Suprapubic skin (tissue), 4 donors: Measurements from ENCODE around the gene OIT3. TPM values are rescaled to one million over a fixed set of nuclear protein-coding genes. Genes with fewer than 3 reads are reported as not detected.
"Not testable (repeated sequence)": the region's sequence is repeated elsewhere in the genome, so short reads cannot be mapped to it uniquely, and the experiment has no call there.

ENCODE experiments used
- DNase-seq, 2 donors: peaks; one replicate each; pipeline ENCODE4 v3.0.0-alpha.2; 2019; ENCODE audit warnings: low spot score in 2 of 2
- H3K27ac ChIP-seq: fragments of 200-600 bp; sonication (generic); one replicate; pipeline ENCODE4 v1.5.1; 2019
- H3K27me3 ChIP-seq: fragments of 200-600 bp; sonication (generic); one replicate; pipeline ENCODE4 v1.5.1; 2019
- H3K36me3 ChIP-seq: fragments of 200-600 bp; sonication (generic); one replicate; pipeline ENCODE4 v1.5.1; 2019
- H3K4me1 ChIP-seq: fragments of 200-600 bp; sonication (generic); one replicate; pipeline ENCODE4 v1.5.1; 2019
- H3K4me3 ChIP-seq: fragments of 200-600 bp; sonication (generic); one replicate; pipeline ENCODE4 v1.5.1; 2019; ENCODE audit warnings: mild to moderate bottlenecking
- H3K9me3 ChIP-seq: fragments of 200-600 bp; sonication (generic); one replicate; pipeline ENCODE4 v1.5.1; 2019
- EP300 ChIP-seq: sonication (generic); formaldehyde crosslinking; IDR thresholded peaks from one replicate; pipeline ENCODE4 v1.6.1; 2017; ENCODE audit warnings: antibody characterized with exemption
- POLR2A ChIP-seq, 2 donors: fragments of 450-650 bp; IDR thresholded peaks; one replicate each; pipeline ENCODE4 v1.6.1; 2017; ENCODE audit warnings: antibody characterized with exemption in 2 of 2, mild to moderate bottlenecking in 2 of 2, moderate library complexity in 2 of 2
- POLR2AphosphoS5 ChIP-seq, 3 donors: sonication (generic); formaldehyde crosslinking; IDR thresholded peaks; one replicate each; pipeline ENCODE4 v1.6.1; 2017; ENCODE audit warnings: antibody characterized with exemption in 3 of 3
- WGBS: methylation state at CpG from one replicate; pipeline ENCODE4 v1.1.5; 2018; 5-methylcytosine and 5-hydroxymethylcytosine counted together
- total RNA-seq, 4 donors: library from RNA; depleted of rRNA; stranded (reverse); fragments of >200 nt; gene quantifications; one replicate each; pipeline ENCODE4 v1.1.0, GENCODE V29; 2016
- TF ChIP-seq, protein P1 (sequence below), 2 donors: fragments of 200-600 bp in 1 of 2; fragments of 450-650 bp in 1 of 2; sonication (generic) in 1 of 2; IDR thresholded peaks; one replicate each; pipeline ENCODE4 v1.5.1; 2016 to 2019; ENCODE audit warnings: antibody characterized with exemption in 2 of 2, mild to moderate bottlenecking in 1 of 2, moderate library complexity in 1 of 2

The OIT3 gene
- total RNA-seq, 4 donors from 2014 or later, result not detected

GRCh38 chr10:72911758-72912157 lies 18.2 kb downstream of the OIT3 start:
- H3K9me3 ChIP-seq, result no peaks in the 10 kb centered on the region
- H3K27me3 ChIP-seq, result no peaks in the 10 kb centered on the region
- TF ChIP-seq EP300 (no peak), POLR2AphosphoS5 (IDR thresholded peaks at IDR 0.05) (no peak), POLR2A (IDR thresholded peaks at IDR 0.05) (no peak)
- TF ChIP-seq, protein P1, sequence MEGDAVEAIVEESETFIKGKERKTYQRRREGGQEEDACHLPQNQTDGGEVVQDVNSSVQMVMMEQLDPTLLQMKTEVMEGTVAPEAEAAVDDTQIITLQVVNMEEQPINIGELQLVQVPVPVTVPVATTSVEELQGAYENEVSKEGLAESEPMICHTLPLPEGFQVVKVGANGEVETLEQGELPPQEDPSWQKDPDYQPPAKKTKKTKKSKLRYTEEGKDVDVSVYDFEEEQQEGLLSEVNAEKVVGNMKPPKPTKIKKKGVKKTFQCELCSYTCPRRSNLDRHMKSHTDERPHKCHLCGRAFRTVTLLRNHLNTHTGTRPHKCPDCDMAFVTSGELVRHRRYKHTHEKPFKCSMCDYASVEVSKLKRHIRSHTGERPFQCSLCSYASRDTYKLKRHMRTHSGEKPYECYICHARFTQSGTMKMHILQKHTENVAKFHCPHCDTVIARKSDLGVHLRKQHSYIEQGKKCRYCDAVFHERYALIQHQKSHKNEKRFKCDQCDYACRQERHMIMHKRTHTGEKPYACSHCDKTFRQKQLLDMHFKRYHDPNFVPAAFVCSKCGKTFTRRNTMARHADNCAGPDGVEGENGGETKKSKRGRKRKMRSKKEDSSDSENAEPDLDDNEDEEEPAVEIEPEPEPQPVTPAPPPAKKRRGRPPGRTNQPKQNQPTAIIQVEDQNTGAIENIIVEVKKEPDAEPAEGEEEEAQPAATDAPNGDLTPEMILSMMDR (IDR thresholded peaks at IDR 0.05), result no peak
- DNase-seq, result no peak
- WGBS, result 97% methylated on average over 2 of the region's 2 CpGs
- no peaks in the 10 kb centered on the region for H3K36me3 ChIP-seq
- no peaks in the 10 kb centered on the region for H3K4me1 ChIP-seq
- H3K27ac ChIP-seq, result no peak overlapping the region
- no peak overlapping the region for H3K4me3 ChIP-seq

DNA sequence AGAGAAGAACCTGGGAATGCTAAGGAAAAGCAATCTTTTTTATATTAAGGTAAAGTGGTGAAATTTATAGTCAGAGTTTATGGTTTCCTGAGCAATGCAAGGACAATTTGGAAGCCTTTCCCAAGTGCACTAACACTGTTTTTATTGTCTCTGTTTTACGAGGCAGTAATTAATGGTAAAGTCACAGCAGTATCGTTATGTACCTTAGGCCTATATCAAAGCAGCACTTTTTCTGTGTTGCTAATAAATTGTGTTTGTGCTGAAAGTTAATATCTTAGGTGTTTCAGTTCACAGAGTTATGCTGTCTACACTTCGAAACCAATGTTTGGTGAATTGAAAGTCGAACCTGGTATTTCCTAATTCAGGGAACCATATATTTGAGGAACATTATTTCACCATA lies 19.2 kb downstream of the OIT3 start:
- Histone ChIP-seq H3K4me1 (no peaks in the 10 kb centered on the region), H3K36me3 (no peaks in the 10 kb centered on the region), H3K4me3 (no peak overlapping the region), H3K27ac (no peak overlapping the region), H3K9me3 (no peaks in the 10 kb centered on the region), H3K27me3 (no peaks in the 10 kb centered on the region)
- WGBS, result 84% methylated on average over 4 of the region's 4 CpGs
- no peak for DNase-seq
- TF ChIP-seq POLR2A (IDR thresholded peaks at IDR 0.05), result no peak
- no peak for TF ChIP-seq POLR2AphosphoS5 (IDR thresholded peaks at IDR 0.05)
- TF ChIP-seq, protein P1 (IDR thresholded peaks at IDR 0.05), result no peak
- TF ChIP-seq EP300, result no peak

DNA sequence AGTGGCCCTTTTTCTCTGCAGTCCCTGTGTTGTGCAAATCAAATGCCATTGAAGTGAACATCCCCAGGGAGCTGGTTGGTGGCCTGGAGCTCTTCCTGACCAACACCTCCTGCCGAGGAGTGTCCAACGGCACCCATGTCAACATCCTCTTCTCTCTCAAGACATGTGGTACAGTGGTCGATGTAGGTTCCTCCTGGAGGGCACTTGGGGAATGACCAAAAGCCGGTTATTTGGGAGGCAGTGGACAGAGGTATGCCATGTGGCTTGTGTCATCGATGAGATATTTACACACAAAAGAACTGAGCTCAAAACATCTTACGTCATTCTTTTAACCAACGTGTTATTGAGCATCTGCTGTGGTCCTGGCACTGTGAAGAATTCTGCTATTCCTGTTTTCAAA lies 19.7 kb downstream of the OIT3 start:
- Histone ChIP-seq H3K27ac (no peak overlapping the region), H3K36me3 (no peaks in the 10 kb centered on the region), H3K27me3 (no peaks in the 10 kb centered on the region), H3K4me3 (no peak overlapping the region), H3K9me3 (no peaks in the 10 kb centered on the region), H3K4me1 (no peaks in the 10 kb centered on the region)
- TF ChIP-seq, protein P1 (IDR thresholded peaks at IDR 0.05), result no peak
- no peak for TF ChIP-seq EP300
- no peak for TF ChIP-seq POLR2A (IDR thresholded peaks at IDR 0.05)
- TF ChIP-seq POLR2AphosphoS5 (IDR thresholded peaks at IDR 0.05), result no peak
- DNase-seq, result no peak
- 82% methylated on average over 7 of the region's 7 CpGs for WGBS

DNA sequence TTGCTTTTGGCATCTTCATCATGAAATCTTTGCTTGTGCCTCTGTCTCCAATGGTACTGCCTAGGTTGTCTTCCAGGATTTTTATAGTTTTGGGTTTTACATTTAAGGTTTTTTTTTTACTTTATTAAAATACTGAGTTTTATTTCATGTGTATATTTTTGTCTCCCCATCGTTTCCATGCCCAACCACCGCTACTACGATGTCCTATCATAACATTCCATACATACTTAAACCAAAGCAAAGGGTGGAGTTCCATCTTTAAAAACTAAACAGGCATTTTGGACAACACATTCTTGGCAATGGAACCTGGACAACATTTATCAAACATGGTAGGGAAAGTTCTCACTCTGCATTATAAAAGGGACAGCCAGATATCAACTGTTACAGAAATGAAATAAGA lies 23.7 kb downstream of the OIT3 start:
- H3K4me1 ChIP-seq, H3K9me3 ChIP-seq, H3K27me3 ChIP-seq, H3K4me3 ChIP-seq, H3K27ac ChIP-seq, H3K36me3 ChIP-seq, DNase-seq: not testable (repeated sequence)
- 45% methylated on average over 3 of the region's 3 CpGs for WGBS

DNA sequence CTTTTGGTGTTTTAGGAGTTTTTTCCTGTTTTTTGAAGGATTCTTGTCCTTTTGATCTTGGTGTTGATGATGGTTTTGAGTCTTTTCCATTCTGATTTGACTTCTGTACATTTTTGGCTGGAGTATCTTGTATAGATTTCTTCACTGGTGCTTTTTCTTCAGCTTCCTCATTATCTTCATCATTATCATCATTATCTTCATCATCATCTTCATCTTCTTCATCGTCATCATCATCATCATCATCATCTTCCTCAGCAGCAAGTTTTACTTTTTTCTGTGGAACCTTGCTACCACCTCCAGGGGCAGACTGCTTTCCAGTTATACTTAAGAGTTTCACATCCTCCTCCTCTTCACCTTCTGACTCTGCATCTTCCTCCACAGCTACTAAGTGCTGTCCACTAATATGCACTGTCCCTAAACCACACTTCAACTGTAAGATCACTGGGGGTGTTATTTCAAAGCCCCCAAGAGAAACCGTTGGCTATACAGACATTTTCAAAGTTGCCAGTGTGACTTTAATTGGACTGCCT lies 24.3 kb downstream of the OIT3 start:
- H3K9me3 ChIP-seq, H3K4me1 ChIP-seq, H3K27ac ChIP-seq, H3K4me3 ChIP-seq, H3K27me3 ChIP-seq, H3K36me3 ChIP-seq, DNase-seq: not testable (repeated sequence)
- WGBS, result 91% methylated on average over 2 of the region's 2 CpGs

GRCh38 chr10:72918352-72918751 lies 24.8 kb downstream of the OIT3 start:
- H3K4me1 ChIP-seq, result no peaks in the 10 kb centered on the region
- no peaks in the 10 kb centered on the region for H3K27me3 ChIP-seq
- no peaks in the 10 kb centered on the region for H3K9me3 ChIP-seq
- no peaks in the 10 kb centered on the region for H3K36me3 ChIP-seq
- WGBS, result 93% methylated on average over 8 of the region's 8 CpGs
- no peak overlapping the region for H3K4me3 ChIP-seq
- no peak overlapping the region for H3K27ac ChIP-seq
- TF ChIP-seq POLR2AphosphoS5 (IDR thresholded peaks at IDR 0.05), result no peak
- TF ChIP-seq EP300, result no peak
- TF ChIP-seq, protein P1 (IDR thresholded peaks at IDR 0.05), result no peak
- no peak for TF ChIP-seq POLR2A (IDR thresholded peaks at IDR 0.05)
- DNase-seq, result no peak

DNA sequence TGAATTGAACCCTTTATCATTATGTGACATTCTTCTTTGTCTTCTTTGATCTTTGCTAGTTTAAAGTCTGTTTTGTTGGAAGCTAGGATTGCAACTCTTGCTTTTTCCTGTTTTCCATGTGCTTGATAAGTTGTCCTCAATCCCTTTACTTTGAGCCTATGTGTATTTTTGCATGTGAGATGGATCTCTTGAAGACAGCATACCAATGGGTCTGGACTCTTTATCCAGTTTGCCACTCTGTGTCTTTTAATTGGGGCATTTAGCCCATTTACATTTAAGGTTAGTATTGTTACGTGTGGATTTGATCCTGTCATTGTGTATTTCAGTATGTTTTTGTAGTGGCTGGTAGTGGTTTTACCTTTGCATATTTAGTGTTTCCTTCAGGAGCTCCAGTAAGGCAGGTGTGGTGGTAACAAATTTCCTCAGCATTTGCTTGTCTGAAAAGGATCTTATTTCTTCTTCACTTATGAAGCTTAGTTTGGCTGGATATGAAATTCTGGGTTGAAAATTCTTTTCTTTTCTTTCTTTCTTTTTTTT lies 27.7 kb downstream of the OIT3 start:
- not testable (repeated sequence) for DNase-seq, H3K9me3 ChIP-seq, H3K27ac ChIP-seq, H3K4me3 ChIP-seq, H3K36me3 ChIP-seq, H3K4me1 ChIP-seq, H3K27me3 ChIP-seq
- 88% methylated on average over 1 of the region's 1 CpG for WGBS
